ENCODE measurements around the gene TP53TG5.
A peak's percentile ranks its signal among the peaks of the same experiment; 100 is the strongest.

GRCh38 chr20:45358282-45359068 lies 19.6 kb downstream of the TP53TG5 start:
- peak in 1 of 4 experiments; percentile 6 for TF ChIP-seq CTCF (IDR thresholded peaks at IDR 0.05)
- no peak for TF ChIP-seq POLR2A (IDR thresholded peaks at IDR 0.05)

All from uterus (tissue), 2 donors.